NCI-H1694 (cell line): ENCODE data around the gene CCDC27.
A peak's percentile ranks its signal among the peaks of the same experiment; 100 is the strongest.

Experiments used
- DNase-seq: peaks from one replicate; lab custom pipeline; 2025; lab: John Stamatoyannopoulos, UW

Gene CCDC27

DNA sequence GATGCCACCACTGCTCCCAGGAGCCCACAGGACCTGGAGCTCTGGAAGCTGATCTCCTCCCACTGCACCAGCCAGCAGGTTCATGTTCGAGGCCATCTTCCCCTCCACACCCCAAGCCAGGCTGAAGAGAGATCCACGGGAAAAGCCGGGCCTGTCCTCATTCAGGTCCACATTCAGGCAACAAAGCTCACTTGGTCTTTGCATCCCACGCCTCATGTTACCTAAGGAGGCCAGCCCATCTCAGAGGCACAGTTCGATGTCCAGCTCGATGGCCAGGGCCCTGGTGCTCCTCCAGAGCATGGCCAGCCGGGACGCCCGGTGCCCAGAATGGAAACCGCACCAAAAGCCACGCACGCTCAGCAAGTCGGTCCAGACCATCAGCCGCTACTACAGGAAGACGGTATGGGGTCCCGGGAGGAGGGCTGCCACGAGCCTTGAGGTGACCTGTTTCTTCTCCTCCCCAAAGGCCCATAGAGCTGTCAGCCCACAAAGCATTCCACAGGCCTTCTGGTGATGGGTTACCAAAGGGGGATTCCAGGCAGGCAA, at the start of gene CCDC27:
Gene CCDC27, plus strand, starts transcription at position 51 of the 546 bp plus-strand sequence. Its CDS starts 32 bp downstream, at position 83.
- DNase-seq, result no peak

DNA sequence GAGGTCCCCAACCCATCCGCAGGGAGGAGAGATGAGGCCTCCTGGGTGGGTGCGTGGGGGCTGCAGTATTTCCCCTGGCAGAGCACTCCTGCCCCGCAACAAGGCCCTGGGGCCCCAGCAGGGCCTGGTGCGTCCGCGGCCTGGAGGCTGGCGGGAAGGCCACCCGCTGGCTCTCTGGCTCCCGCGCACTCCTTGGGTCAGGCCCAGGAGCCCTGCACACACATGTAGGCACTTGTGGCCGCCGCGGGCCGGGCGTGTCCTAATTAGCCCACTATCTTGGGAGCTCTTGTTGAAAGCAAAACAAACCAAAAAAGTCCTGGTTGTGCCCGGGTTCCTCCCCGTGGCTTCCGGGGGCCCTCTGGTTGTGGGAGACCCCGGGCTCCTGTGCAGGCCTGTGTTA, 49.7 kb upstream of the CCDC27 start:
- DNase-seq, result no peak

GRCh38 chr1:3702990-3703728, 49.1 kb upstream of the CCDC27 start:
- no peak for DNase-seq

GRCh38 chr1:3703786-3704371, 48.4 kb upstream of the CCDC27 start:
- DNase-seq, result no peak

DNA sequence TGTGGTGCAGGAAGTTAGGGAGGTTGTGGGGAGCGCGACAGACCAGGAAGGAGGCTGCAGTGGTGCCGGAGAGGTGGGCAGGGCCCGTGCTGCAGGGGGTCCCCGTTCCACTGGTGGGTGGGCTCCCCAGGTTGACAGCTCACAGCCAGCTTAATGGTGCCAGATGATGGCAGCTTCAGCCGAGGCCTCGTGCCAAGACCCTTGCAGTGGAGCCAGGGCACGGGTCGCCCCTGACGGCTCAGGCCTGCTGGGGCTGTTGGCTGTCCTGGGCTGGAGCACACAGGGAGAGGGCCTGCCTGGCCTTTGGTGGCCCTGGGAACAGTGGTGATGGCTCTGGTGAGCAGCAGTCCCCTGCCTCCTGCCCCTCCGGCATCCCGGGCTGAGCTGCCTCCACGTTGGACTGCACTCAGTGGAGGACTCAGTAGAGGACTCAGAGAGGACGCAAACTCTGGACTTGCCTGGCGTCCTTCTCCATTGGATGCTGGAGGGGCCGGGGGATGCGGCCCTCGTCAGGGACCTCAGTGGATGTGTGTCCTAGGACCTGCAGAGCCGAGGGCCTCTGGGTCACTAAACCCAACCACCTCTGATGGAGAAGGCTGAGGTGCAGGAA, 46.8 kb upstream of the CCDC27 start:
- no peak for DNase-seq

DNA sequence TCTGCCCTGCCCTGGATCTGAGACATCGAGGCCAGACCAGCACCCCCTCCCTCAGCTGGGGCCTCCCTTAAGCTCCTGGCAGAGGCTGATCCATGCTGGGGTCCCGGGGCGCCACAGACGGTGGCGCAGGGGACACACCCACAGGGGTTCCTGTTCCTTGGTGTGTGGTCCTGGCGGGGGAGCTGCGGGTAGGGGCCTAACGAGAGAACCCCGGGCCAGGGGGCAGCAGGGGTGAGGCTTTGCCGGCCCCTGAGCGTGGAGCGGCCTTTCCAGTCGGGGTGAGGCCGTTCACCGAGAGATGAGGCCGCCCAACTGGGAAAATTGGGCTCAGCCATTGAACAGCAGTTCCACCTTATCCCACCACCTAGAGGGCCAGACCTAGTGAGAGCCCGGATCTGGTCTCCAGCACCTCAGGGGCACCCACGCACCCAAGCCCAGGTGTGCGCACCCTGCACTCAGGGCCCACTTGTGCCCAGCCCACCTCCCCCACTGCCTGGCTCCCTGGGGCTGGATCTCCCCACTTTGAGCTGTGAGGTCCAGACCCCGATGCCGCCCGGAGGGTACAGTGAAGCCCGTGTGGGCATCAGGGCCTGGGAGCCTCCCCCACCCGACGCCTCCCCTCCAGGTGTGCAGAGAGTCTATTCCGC, 45.5 kb upstream of the CCDC27 start:
- no peak for DNase-seq

DNA sequence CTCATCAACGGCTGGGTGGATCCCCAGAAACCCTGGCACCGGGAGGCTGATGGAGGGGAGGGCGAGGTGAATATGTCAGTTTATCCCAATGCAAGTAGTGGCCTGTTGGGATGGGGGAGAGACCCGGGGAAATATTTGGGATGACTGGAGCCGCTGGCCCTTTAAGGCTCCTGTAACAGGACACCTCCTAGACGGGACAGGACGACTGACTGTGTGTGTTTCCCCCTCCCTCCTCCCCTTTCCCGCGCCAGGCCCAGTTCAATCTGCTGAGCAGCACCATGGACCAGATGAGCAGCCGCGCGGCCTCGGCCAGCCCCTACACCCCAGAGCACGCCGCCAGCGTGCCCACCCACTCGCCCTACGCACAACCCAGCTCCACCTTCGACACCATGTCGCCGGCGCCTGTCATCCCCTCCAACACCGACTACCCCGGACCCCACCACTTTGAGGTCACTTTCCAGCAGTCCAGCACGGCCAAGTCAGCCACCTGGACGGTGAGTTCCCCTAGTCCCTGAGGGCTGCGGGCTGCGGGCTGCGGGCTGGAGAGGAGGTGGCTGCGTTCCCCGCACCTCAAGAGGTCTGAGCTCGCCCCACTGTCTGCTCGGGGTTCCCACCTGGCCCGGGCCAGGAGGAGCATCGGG, 44.8 kb upstream of the CCDC27 start:
- no peak for DNase-seq

- no peak for DNase-seq
Observed at GRCh38 chr1:3707939-3708328, 44.3 kb upstream of the CCDC27 start.

DNA sequence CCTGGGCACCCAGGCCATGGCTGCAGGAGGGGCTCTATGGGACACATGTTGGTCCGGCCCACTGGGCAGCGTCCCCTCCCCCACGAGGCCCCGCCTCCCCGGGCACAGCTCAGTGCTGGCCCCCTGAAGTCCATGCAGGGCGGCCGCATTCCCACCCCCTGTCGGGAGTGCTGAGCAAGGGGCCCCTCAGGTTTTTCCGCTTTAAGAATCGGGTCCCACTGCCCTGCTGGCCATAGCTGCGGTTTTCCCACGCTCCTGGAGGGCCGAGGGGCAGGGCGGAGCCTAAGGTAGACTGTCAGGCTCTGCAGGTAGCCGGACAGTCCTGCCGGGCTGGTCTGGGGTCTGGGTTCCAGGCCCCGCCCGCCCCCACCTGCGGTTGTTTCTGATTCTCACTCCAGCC, 43.5 kb upstream of the CCDC27 start:
- no peak for DNase-seq

DNA sequence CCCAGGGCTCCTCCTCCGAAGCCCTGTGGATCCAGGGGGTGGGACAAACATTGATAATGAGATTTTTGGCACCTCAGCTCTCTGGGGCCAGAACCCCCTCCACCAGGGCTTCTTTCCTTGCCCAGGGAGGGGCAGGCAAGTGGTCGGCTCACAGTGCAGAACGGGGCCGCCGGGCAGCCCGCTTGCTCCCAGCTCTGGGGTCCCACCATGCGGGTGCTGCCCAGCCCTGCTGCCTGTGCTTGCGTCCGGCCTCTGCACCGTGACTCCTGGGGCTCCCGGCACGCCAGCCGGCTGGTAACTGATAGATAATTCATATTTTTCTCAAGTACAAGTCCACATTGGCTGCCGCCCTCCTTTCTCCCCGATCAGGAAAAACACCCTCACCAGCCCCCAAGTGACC, 42.0 kb upstream of the CCDC27 start:
- DNase-seq, result no peak

DNA sequence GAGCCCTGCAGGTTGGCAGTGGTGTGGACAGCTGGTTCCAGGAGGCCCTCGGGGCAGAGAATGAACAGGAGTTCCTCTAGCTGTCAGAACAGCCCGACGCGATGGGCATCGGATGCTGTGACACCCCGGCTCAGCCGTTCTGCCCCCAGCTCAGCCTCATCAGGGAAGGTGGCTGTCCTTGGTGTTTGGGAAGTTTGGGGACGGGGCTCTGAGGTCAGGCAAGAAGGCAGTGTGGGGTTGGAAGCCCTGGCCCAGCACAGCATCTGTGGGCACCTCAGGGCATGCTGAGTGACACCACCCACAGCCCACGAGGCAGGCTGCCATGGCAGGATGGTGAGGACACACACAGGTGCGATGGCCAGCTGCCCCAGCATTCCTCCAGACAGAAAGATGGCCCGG, 40.9 kb upstream of the CCDC27 start:
- DNase-seq, result no peak

- no peak for DNase-seq
Observed at GRCh38 chr1:3711780-3712451, 40.3 kb upstream of the CCDC27 start.

DNA sequence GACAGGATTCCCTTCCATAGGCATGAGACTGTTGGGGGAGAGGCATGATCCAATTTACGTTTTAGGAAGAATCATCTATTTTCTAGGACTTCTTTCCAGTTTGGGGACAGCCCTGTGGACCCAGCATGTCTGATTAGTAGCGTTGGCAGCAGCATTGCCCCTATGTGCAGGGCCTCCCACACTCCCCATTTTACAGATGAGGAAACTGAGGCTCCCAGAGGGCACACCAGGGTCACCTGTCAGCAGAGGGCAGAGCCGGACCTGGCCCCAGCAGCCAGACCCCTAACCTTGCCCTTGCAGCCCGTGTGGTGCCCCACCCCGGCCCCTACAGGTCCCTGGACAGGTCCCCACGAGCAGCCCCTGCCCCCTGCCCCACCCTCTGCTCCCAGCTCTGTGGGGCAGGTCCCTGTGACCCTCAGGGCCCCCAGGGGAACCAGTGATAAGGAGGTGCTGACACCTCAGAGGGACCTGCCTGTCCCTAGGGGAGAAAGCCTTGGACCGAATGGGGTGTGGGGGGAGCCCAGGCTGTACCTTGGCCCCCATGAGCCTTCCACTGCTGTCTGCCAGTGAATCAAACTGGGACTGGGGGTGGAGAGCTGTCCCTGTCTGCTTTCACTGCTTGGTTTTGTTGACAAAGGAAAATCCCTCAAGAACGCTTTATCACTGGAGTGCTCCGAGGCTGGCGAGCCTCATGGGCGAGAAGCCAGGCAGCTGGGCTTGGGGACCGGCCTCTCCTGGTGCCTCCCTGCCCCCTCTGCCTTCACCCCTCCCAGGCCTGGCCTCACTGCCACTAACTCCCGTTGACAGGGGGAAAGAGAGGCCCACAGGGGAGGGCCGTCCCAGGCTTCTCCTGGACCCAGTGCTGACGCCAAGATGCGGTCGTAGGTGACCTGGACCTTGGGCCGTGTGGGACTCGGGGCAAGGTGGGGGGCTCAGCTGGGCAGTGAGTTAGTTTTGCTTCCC, 39.4 kb upstream of the CCDC27 start:
- DNase-seq, result peak; percentile 37

DNA sequence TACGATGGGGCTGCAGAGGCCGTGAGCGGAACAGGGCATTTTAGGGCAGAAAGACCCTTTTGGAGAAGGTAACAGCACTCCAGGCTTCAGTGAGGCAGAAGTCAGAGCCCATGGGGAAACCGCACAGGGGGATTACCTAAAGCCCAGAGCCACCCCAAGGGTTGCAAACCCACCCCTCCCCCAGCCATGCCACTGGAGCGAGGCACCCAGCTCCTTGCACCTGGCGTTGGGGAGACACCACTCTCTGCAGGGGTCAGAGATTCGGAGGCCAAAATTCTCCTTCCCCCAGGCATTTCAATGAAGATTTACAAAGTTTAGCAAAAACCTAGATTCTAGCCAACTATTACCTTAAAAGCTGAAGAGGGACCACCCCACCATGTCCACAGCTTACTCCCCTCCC, 38.4 kb upstream of the CCDC27 start:
- no peak for DNase-seq

DNA sequence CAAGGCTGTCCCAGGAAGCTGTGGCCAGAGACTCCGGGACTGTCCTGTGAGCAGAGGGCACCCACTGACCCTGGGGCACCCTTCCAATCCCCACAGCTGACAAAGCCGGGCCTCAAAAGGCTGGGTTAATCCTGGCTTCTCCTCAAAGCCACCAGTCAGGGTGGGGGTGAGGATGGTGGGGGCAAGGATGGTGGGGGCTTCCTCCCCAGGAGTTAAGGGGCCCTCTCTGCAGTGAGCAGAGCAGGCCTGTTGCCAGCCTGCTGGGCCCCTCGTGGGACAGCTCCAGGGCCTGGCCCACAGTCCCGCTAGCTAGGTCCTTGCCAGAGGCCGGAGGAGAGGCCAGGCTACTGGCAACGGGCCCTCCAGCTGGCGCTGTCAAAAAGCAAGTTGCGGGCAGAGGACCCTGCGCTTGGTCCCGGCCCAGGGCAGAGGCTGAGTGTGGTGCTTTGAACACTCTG, 37.9 kb upstream of the CCDC27 start:
- no peak for DNase-seq

GRCh38 chr1:3714814-3715213, 37.4 kb upstream of the CCDC27 start:
- no peak for DNase-seq

DNA sequence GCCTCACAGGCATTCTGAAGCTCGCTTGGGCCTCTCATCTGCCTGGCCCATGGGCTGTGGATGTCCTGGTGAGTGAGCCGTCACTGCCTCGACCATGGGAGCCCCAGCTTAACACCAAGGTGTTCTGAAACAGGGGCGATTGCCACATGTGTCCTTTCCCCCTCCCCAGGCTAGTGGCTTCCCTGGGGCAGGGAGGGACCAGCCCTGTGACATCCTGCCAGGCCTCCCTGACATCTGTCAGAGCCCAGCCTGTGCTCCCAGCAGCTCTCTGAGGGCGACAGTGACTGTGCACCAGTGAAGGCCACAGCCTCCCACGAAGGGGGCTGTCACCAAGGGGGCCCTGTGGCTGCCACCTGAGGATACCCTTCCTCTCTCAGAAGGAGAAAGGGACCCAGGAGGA, 35.9 kb upstream of the CCDC27 start:
- DNase-seq, result peak; percentile 46

- peak; percentile 95 for DNase-seq
Observed at GRCh38 chr1:3717041-3717714, 35.1 kb upstream of the CCDC27 start.

DNA sequence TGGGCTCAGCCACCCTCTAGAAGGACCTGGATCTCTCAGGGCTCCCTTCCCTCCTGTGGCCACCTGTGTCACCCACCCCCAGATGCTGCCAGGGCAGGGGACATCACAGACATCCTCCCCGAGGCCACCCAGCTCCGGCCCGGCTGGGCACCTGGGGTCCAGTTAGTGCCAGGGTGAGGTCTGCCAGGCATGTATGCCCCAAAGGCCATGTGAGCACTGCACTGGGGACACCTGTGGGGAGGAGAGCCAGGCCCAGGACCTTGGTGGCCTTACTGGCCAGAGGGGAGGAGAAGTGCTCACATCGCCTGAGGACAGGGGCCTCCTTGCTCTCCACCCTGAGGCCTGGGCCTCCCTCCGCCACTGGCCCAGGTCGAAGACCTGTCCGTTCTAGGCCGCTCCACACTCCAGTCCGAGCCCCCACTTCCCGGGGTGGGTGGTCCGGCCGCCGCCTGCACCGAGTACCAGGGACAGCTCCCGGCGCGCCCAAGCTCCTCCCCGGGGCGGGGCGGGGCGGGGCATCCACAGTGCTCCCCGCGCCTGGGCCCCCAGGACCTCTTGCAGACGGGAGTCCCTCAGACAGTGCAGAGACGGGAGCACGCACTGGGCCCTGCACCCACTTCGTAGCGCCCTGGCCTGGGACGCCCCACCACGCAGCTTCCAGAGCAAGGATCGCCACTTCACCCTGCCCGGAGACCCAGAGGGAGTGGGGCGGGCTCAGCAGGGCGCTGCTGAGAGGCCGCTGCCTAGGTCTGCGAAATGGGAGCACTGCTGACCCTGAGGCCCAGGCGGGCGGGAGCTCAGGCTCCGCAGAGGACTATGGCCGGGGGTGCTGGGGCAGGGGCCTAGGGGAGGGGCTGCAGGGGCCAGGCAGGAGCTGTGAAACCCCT, 34.3 kb upstream of the CCDC27 start:
- peak; percentile 51 for DNase-seq
